Chondrocyte (in vitro differentiated cells): ENCODE measurements around the gene PIK3C2A. TPM values are rescaled to one million over a fixed set of nuclear protein-coding genes. Genes with fewer than 3 reads are reported as not detected.

Source experiments
- DNase-seq: peaks from one replicate; pipeline ENCODE4 v3.0.0; 2021; ENCODE audit warnings: mixed read lengths, low spot score
- H3K27ac Mint-ChIP-seq: one replicate; pipeline ENCODE4 v1.8.0; 2021; ENCODE audit warnings: mild to moderate bottlenecking, moderate library complexity, mixed read lengths; ENCODE audit not compliant: unreplicated experiment
- H3K27me3 Mint-ChIP-seq: 2 replicates; pipeline ENCODE4 v1.8.0; 2021; ENCODE audit warnings: low read depth, mixed read lengths
- H3K36me3 Mint-ChIP-seq: 2 replicates; pipeline ENCODE4 v1.8.0; 2021; ENCODE audit warnings: low read depth, mixed read lengths
- H3K4me1 Mint-ChIP-seq: 2 replicates; pipeline ENCODE4 v1.8.0; 2021; ENCODE audit warnings: low read depth, mild to moderate bottlenecking, mixed read lengths
- H3K4me3 Mint-ChIP-seq: one replicate; pipeline ENCODE4 v1.8.0; 2021; ENCODE audit warnings: mild to moderate bottlenecking, moderate library complexity, mixed read lengths; ENCODE audit not compliant: unreplicated experiment
- H3K9me3 Mint-ChIP-seq: 2 replicates; pipeline ENCODE4 v1.8.0; 2021; ENCODE audit warnings: low read depth, mixed read lengths
- total RNA-seq: library from RNA; stranded (reverse); gene quantifications from 3 replicates; pipeline ENCODE4 v1.2.1, GENCODE V29; 2021
- TF ChIP-seq, protein P1 (sequence below): fragments of 200-600 bp; sonication (generic); IDR thresholded peaks from 2 replicates; pipeline ENCODE4 v1.5.0; 2021; ENCODE audit warnings: antibody characterized with exemption, mild to moderate bottlenecking, moderate library complexity

Gene PIK3C2A
- total RNA-seq, 1 donor from 2014 or later, result 59.4 TPM

DNA sequence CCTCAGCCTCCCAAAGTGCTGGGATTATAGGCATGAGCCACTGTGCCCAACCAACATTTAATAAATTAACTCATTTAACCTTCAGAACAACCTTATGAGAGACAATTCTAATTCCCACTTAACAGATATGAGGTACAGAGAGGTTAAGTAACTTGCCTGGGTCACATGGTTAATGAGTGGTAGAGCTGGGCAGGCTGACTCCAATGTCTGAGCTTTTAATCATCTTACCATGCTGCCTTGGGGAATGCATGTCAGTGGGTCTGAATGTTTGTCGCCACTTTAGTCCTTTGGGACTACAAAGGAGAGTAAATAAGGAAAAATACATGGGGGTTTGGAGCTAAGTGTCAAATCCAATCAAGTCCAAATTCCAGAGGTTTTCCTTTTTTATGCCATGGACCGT, 11.2 kb upstream of the PIK3C2A start:
- H3K27me3 Mint-ChIP-seq, result no peaks in the 10 kb centered on the region
- peaks cover 2% of the 10 kb centered on the region for H3K9me3 Mint-ChIP-seq
- DNase-seq, result no peak
- no peak overlapping the region for H3K27ac Mint-ChIP-seq
- H3K36me3 Mint-ChIP-seq, result no peaks in the 10 kb centered on the region
- TF ChIP-seq, protein P1, sequence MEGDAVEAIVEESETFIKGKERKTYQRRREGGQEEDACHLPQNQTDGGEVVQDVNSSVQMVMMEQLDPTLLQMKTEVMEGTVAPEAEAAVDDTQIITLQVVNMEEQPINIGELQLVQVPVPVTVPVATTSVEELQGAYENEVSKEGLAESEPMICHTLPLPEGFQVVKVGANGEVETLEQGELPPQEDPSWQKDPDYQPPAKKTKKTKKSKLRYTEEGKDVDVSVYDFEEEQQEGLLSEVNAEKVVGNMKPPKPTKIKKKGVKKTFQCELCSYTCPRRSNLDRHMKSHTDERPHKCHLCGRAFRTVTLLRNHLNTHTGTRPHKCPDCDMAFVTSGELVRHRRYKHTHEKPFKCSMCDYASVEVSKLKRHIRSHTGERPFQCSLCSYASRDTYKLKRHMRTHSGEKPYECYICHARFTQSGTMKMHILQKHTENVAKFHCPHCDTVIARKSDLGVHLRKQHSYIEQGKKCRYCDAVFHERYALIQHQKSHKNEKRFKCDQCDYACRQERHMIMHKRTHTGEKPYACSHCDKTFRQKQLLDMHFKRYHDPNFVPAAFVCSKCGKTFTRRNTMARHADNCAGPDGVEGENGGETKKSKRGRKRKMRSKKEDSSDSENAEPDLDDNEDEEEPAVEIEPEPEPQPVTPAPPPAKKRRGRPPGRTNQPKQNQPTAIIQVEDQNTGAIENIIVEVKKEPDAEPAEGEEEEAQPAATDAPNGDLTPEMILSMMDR, result no peak
- H3K4me1 Mint-ChIP-seq, result peaks cover 4% of the 10 kb centered on the region
- no peak overlapping the region for H3K4me3 Mint-ChIP-seq

DNA sequence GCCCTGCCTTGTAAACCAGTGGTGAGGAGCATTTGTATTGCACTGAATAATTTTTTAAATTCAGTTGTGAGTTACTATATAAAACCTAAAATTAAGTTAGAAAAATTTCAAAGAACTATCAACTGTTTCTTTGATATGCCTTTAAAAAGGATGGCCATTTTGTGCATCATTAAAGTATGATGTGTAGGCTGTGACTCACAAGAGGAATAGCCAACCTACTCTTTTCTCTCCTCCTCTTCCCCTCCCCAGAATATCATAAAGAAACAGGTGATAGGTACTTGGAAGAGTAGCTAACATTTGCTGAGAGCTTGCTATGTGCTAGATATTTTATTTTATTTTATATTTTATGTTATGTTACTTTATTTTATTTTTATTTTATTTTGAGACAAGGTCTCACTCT, 10.6 kb upstream of the PIK3C2A start:
- Mint-ChIP-seq H3K27me3 (no peaks in the 10 kb centered on the region), H3K36me3 (no peaks in the 10 kb centered on the region), H3K27ac (no peak overlapping the region), H3K9me3 (peaks cover 4% of the 10 kb centered on the region), H3K4me3 (no peak overlapping the region), H3K4me1 (peaks cover 4% of the 10 kb centered on the region)
- no peak for DNase-seq
- TF ChIP-seq, protein P1, result no peak

DNA sequence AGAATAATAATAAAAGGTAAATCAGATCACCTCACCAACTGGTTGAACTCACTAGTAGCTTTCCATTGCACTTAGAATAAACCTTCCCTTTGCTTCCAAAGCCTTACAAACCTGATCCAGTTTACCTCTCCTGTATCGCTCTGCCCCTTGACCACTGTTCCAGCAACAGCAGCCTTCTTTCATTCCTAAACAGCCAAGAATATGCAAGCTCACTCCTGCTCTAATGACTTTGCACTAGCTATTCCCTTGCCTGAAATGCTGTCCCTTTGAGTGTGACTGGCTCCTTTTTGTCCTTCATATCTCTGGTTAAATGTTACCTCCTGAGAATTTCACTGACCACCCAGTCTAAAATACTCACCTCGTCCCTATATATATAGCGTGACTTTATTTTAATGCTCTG, 9.6 kb upstream of the PIK3C2A start:
- Mint-ChIP-seq H3K27me3 (no peaks in the 10 kb centered on the region), H3K36me3 (no peaks in the 10 kb centered on the region), H3K27ac (no peak overlapping the region), H3K9me3 (peaks cover 4% of the 10 kb centered on the region), H3K4me1 (no peaks in the 10 kb centered on the region), H3K4me3 (no peak overlapping the region)
- no peak for DNase-seq
- TF ChIP-seq, protein P1, result no peak

DNA sequence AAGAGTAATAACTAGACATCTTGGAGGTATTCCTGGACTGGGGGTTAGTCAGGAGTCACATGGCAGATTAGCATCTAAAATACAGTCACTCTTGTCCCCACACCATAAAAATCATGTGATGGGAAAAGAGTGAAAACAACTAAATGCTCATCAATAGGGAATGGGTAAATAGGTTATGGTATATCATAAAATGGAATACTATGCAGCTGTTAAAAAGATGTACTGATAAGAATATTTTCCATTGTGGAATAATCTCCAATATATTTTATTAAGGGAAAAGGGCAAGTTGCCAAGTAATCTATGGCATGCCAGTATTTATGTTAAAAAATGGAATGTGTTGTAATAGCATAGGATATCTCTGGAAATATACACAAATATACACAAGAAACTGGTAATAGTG, 6.6 kb upstream of the PIK3C2A start:
- H3K27ac Mint-ChIP-seq, result no peak overlapping the region
- H3K4me3 Mint-ChIP-seq, result no peak overlapping the region
- peaks cover 4% of the 10 kb centered on the region for H3K9me3 Mint-ChIP-seq
- peaks cover 4% of the 10 kb centered on the region for H3K4me1 Mint-ChIP-seq
- DNase-seq, result no peak
- H3K27me3 Mint-ChIP-seq, result no peaks in the 10 kb centered on the region
- TF ChIP-seq, protein P1, result no peak
- H3K36me3 Mint-ChIP-seq, result no peaks in the 10 kb centered on the region

DNA sequence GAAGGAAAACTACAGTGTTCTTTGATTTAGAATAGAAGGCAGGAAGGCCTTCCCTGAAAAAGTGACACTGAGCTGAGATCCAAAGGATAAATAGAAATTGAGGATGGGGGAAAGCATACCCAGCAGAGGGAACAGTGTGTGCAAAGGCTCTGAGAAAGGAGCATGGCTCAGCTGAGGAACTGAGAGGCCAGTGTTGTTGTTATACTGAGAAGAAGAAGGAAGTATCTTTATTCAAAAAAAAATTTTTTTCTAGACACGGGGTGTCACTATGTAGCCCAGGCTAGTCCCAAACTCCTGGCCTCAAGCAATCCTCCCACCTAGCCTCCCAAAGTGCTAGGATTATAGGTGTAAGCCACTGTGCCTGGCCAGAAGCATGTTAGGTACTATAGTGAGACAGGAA, 3.5 kb upstream of the PIK3C2A start:
- H3K4me1 Mint-ChIP-seq, result peaks cover 24% of the 10 kb centered on the region
- H3K9me3 Mint-ChIP-seq, result peaks cover 4% of the 10 kb centered on the region
- no peak overlapping the region for H3K4me3 Mint-ChIP-seq
- H3K36me3 Mint-ChIP-seq, result no peaks in the 10 kb centered on the region
- H3K27me3 Mint-ChIP-seq, result no peaks in the 10 kb centered on the region
- no peak overlapping the region for H3K27ac Mint-ChIP-seq
- no peak for DNase-seq
- TF ChIP-seq, protein P1, result no peak
